ENCODE data around the gene LRP1.

GRCh38 chr12:57185906-57186508 lies 57.7 kb downstream of the LRP1 start:
- no peak for TF ChIP-seq POLR2A (IDR thresholded peaks at IDR 0.05)
- TF ChIP-seq POLR2AphosphoS5 (IDR thresholded peaks at IDR 0.05) = no peak
- TF ChIP-seq CTCF (IDR thresholded peaks at IDR 0.05) = no peak

Data from gastroesophageal sphincter (tissue), 3 donors.